Stomach (tissue), 4 donors: Measurements from ENCODE around the gene ZSCAN30.

Experiments used
- EP300 ChIP-seq: sonication (generic); formaldehyde crosslinking; IDR thresholded peaks from one replicate; pipeline ENCODE4 v1.6.1; 2017; ENCODE audit warnings: antibody characterized with exemption
- TF ChIP-seq, protein P1 (sequence below), 7 experiments: fragments of 450-650 bp in 4 of 7; fragments of 200-600 bp in 3 of 7; sonication (generic) in 3 of 7; IDR thresholded peaks; one replicate each; pipeline ENCODE4 v1.5.1; 2016 to 2019; ENCODE audit warnings: antibody characterized with exemption in 7 of 7, control low read depth in 2 of 7, mild to moderate bottlenecking in 1 of 7

DNA sequence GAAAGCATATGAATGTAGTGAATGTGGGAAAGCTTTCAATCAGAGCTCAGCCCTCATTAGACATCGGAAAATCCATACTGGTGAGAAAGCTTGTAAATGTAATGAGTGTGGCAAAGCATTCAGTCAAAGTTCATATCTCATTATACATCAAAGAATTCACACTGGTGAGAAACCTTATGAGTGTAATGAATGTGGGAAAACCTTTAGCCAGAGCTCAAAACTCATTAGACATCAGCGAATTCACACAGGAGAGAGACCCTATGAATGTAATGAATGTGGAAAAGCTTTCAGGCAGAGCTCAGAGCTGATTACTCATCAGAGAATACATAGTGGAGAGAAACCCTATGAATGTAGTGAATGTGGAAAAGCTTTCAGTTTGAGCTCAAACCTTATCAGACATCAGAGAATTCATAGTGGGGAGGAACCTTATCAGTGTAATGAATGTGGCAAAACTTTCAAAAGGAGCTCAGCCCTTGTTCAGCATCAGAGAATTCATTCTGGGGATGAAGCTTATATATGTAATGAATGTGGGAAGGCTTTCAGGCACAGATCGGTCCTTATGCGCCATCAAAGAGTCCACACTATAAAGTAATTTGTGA is 44.2 kb downstream of the ZSCAN30 start:
- no peak for TF ChIP-seq EP300
- TF ChIP-seq, protein P1, sequence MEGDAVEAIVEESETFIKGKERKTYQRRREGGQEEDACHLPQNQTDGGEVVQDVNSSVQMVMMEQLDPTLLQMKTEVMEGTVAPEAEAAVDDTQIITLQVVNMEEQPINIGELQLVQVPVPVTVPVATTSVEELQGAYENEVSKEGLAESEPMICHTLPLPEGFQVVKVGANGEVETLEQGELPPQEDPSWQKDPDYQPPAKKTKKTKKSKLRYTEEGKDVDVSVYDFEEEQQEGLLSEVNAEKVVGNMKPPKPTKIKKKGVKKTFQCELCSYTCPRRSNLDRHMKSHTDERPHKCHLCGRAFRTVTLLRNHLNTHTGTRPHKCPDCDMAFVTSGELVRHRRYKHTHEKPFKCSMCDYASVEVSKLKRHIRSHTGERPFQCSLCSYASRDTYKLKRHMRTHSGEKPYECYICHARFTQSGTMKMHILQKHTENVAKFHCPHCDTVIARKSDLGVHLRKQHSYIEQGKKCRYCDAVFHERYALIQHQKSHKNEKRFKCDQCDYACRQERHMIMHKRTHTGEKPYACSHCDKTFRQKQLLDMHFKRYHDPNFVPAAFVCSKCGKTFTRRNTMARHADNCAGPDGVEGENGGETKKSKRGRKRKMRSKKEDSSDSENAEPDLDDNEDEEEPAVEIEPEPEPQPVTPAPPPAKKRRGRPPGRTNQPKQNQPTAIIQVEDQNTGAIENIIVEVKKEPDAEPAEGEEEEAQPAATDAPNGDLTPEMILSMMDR (IDR thresholded peaks at IDR 0.05), result no peak
